Measurements from ENCODE around the gene MAD1L1. TPM values are rescaled to one million over a fixed set of nuclear protein-coding genes. Genes with fewer than 3 reads are reported as not detected.
A peak's percentile ranks its signal among the peaks of the same experiment; 100 is the strongest.

The MAD1L1 gene
- total and polyA plus RNA-seq, 7 donors = 11.7 to 17.5 (median 15.6) TPM

GRCh38 chr7:2102375-2102723 is 130.4 kb downstream of the MAD1L1 start:
- Histone ChIP-seq H3K36me3 (ENCODE audit: insufficient read depth in 1 of 2, low read depth in 1 of 2) (no peaks in the 10 kb centered on the region), H3K4me1 (peaks cover 27% of the 10 kb centered on the region), H3K9me3 (no peaks in the 10 kb centered on the region), H3K27ac (no peak overlapping the region), H3K27me3 (ENCODE audit: insufficient read depth in 3 of 3, low read length in 2 of 3) (no peaks in the 10 kb centered on the region), H3K4me3 (no peak overlapping the region)
- 98 to 100% (median 98%) methylated on average over 7 of the region's 7 CpGs for WGBS, 3 donors
- ATAC-seq (no peak), DNase-seq (no peak)
- TF ChIP-seq CTCF (IDR thresholded peaks at IDR 0.05) = no peak
- intact Hi-C loops (cut with DNase I) = loop anchor here in 1 of 2 donors (5.0 kb wide), 1 partner anchor 95 kb away; no protein-coding TSS in a partner anchor

GRCh38 chr7:2101630-2102374 is 130.9 kb downstream of the MAD1L1 start:
- DNase-seq (no peak), ATAC-seq (no peak)
- H3K4me1 ChIP-seq = peaks cover 22% of the 10 kb centered on the region
- no peak for TF ChIP-seq CTCF (IDR thresholded peaks at IDR 0.05)
- no peaks in the 10 kb centered on the region for H3K27me3 ChIP-seq (ENCODE audit: insufficient read depth in 3 of 3, low read length in 2 of 3)
- H3K27ac ChIP-seq = no peak overlapping the region
- H3K4me3 ChIP-seq = no peak overlapping the region
- no peaks in the 10 kb centered on the region for H3K9me3 ChIP-seq
- no peaks in the 10 kb centered on the region for H3K36me3 ChIP-seq (ENCODE audit: insufficient read depth in 1 of 2, low read depth in 1 of 2)
- 88 to 96% (median 91%) methylated on average over 17 to 19 of the region's 19 CpGs for WGBS, 3 donors
- intact Hi-C loops (cut with DNase I) = loop anchor here in 1 of 2 donors (5.0 kb wide), 1 partner anchor 95 kb away; no protein-coding TSS in a partner anchor

GRCh38 chr7:2100278-2101208 is 132.2 kb downstream of the MAD1L1 start:
- H3K36me3 ChIP-seq (ENCODE audit: insufficient read depth in 1 of 2, low read depth in 1 of 2) = no peaks in the 10 kb centered on the region
- 87 to 92% (median 89%) methylated on average over 30 to 31 of the region's 31 CpGs for WGBS, 3 donors
- DNase-seq (no peak), ATAC-seq (peak in 2 of 4 donors; percentile 16 to 31)
- no peak overlapping the region for H3K27ac ChIP-seq
- TF ChIP-seq CTCF (IDR thresholded peaks at IDR 0.05) = no peak
- no peaks in the 10 kb centered on the region for H3K27me3 ChIP-seq (ENCODE audit: insufficient read depth in 3 of 3, low read length in 2 of 3)
- no peaks in the 10 kb centered on the region for H3K9me3 ChIP-seq
- H3K4me1 ChIP-seq = peaks cover 18% of the 10 kb centered on the region
- intact Hi-C loops (cut with DNase I) = loop anchor here in 1 of 2 donors (5.0 kb wide), 1 partner anchor 97 kb away; no protein-coding TSS in a partner anchor
- no peak overlapping the region for H3K4me3 ChIP-seq

DNA sequence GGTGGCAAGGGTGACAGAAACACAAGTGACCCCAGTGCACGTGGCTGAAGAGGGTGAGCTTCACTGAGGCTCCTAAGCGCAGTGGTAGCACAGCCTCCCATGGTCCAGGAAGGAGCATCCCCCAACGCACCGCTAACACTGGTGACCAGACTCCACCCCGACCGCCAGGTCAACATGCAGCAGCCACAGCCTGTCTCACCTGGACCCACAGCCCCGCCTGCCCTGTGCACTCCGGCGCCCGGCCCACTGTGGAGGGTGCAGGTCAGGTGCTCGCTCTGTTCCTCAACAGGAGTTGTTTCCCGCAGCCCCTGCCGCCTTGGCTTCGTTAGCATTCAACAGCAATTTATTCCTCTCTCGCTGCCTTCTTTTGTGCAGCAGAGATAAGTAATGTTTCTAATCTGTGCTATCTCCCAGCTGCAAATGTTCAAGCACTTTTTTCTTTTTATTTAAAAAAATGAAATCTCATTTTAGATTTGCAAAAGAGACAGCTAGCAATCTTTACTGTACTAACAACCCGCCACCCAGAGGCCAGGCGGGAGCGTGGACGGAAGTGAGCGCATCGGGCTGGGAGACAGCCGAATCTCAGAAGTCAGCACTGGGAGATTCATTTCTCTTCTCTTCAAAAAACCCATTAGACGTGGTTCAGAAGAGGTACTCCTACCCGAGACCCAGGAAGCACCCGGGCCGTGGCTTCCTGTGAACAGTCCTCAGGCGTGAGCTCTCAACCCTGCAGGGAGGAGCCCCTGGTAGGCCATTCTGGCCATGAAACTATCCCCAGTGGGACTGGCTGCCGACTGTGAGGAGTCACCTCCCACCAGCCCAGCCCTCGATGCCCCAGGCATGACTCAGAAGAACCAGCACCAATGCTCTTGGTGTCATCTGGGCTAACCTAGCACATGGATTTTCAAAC is 133.4 kb downstream of the MAD1L1 start:
- Histone ChIP-seq H3K9me3 (no peaks in the 10 kb centered on the region), H3K27ac (no peak overlapping the region), H3K4me3 (no peak overlapping the region), H3K36me3 (ENCODE audit: insufficient read depth in 1 of 2, low read depth in 1 of 2) (no peaks in the 10 kb centered on the region), H3K4me1 (peaks cover 9% of the 10 kb centered on the region), H3K27me3 (ENCODE audit: insufficient read depth in 3 of 3, low read length in 2 of 3) (no peaks in the 10 kb centered on the region)
- 83 to 92% (median 86%) methylated on average over 29 of the region's 29 CpGs for WGBS, 3 donors
- DNase-seq (no peak), ATAC-seq (no peak)
- TF ChIP-seq CTCF (IDR thresholded peaks at IDR 0.05) = no peak
- intact Hi-C loops (cut with DNase I) = no loop called here
